IMR-90 (cell line): ENCODE data around the gene NCKAP5L.

ENCODE experiments used
- BHLHE40 ChIP-seq: fragments of 150-350 bp; IDR thresholded peaks from 2 replicates; pipeline ENCODE4 v1.6.1; 2016; ENCODE audit warnings: mild to moderate bottlenecking, low read depth, low read length
- CHD1 ChIP-seq: IDR thresholded peaks from 2 replicates; pipeline ENCODE4 v1.6.1; 2012; ENCODE audit warnings: low read depth, low read length, improper control_type of control experiment
- CTCF ChIP-seq: conservative IDR thresholded peaks from 2 replicates; pipeline ENCODE4 v1.5.1; 2012; ENCODE audit warnings: mild to moderate bottlenecking, low read depth, low read length, improper control_type of control experiment
- POLR2A ChIP-seq: IDR thresholded peaks from 2 replicates; pipeline ENCODE4 v1.6.1; 2012; ENCODE audit warnings: mild to moderate bottlenecking, low read depth, low read length
- RAD21 ChIP-seq: IDR thresholded peaks from 2 replicates; pipeline ENCODE4 v1.6.1; 2012; ENCODE audit warnings: low read length, improper control_type of control experiment
- USF2 ChIP-seq: fragments of 150-350 bp; IDR thresholded peaks from 2 replicates; pipeline ENCODE4 v1.6.1; 2017; ENCODE audit warnings: mild to moderate bottlenecking, antibody characterized with exemption, low read length, low read depth

DNA sequence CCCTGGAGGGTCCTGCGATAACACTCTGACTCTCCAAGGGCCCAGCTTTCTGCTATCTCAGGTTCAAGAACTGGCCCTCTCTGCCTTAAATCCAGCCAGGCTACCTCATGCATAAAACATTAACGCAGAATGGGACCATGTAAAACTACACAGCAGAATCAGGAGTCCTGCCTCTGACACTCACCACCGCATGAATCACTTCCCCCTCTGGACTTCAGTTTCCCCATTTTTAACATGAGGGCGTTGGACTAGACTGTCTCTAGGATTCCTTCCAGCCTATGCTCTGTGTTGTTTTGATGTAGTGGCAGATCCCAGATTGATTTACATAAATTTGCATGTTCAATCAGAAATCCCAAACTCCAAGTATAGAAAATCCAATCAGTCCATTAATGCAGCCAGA lies 3.3 kb downstream of the NCKAP5L start:
- TF ChIP-seq USF2 = no peak
- no peak; the same call in 1 of the 2 replicates for TF ChIP-seq POLR2A
- TF ChIP-seq CTCF = no peak
- no peak for TF ChIP-seq BHLHE40
- TF ChIP-seq CHD1 = no peak
- no peak for TF ChIP-seq RAD21
